Measurements from ENCODE around the gene FBRSL1.

DNA sequence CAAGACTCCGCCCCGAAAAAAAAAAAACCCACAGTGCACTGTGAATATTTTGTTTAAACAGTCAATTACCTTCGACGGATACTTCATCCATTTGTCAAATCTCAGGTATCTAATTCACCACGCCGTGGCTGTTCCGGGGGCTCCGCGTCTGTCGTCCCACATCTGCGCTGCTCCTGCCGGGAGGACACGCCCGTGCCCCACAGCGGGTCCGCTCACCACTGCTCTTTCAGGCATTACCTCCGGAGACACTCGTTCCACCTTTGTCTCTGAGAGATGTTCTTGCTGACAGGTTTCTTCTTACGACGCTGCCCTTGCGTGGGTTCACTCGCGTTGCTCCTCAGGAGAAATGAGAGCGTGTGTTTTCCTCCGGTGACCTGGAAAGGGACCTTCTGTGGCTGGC is 46.9 kb upstream of the FBRSL1 start:
- TF ChIP-seq POLR2A (IDR thresholded peaks at IDR 0.05; ENCODE audit: low read length) = no peak
- no peak for TF ChIP-seq GATA1 (IDR thresholded peaks at IDR 0.05; ENCODE audit: low read depth, low read length)

Data from erythroblast (primary cell).